MM.1S (cell line): ENCODE data around the gene EVA1A.

Experiments
- CTCF ChIP-seq: fragments of 300-600 bp; sonication (generic); IDR thresholded peaks from 2 replicates; pipeline ENCODE4 v1.5.1; 2016; ENCODE audit warnings: antibody characterized with exemption, low read length, mixed read lengths
- EZH2 ChIP-seq: fragments of 300-600 bp; sonication (generic); optimal IDR thresholded peaks from 2 replicates; pipeline ENCODE3; 2017; ENCODE audit warnings: low read depth, mild to moderate bottlenecking, antibody characterized with exemption, low read length, mixed read lengths
- EZH2phosphoT487 ChIP-seq: fragments of 300-600 bp; sonication (generic); IDR thresholded peaks from 2 replicates; pipeline ENCODE4 v1.6.1; 2018; ENCODE audit warnings: antibody characterized with exemption, low read length

- no peak for TF ChIP-seq CTCF
- no peak for TF ChIP-seq EZH2
- TF ChIP-seq EZH2phosphoT487, result no peak
These were observed 8.8 kb upstream of the EVA1A start for GRCh38 chr2:75569546-75569945.
